ENCODE data around the gene FER1L5.
A peak's percentile ranks its signal among the peaks of the same experiment; 100 is the strongest.
"Not testable (repeated sequence)": the region's sequence is repeated elsewhere in the genome, so short reads cannot be mapped to it uniquely, and the experiment has no call there.

The FER1L5 gene

DNA sequence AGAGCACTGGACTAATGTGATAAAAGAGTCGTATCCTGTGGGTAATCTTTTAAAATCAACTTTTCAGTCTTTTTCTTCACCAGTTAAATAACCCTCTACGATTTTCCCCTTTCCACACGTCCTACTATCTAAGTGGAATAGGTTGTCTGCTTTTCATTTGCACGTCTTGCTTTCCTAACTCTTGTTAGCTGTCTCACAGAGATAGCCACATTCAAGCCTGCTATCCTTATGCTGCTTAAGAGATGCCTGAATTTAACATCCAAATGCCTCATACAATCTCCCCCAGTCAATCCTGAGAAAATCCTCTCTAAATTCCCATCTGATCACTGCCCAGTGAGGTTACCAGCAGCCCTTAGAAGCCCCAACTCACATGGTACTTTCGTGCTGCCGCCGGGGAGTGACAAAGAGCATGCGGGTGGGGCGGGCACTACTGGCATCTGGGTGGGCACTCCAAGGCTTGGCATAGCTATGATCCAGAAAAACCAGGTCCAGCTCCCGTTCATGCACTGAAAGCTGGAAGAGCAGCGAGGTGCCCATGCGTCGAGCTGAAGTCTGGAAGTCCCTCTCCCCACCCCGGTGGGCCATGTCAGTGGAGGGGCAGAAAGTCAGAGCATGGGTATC, 5.9 kb upstream of the FER1L5 start:
- peak in 2 of 14 donors; percentile 11 to 41 for DNase-seq

- peak in 12 of 14 donors; percentile 11 to 90 (median 80) for DNase-seq
These were observed 5.0 kb upstream of the FER1L5 start for GRCh38 chr2:96637385-96638143.

DNA sequence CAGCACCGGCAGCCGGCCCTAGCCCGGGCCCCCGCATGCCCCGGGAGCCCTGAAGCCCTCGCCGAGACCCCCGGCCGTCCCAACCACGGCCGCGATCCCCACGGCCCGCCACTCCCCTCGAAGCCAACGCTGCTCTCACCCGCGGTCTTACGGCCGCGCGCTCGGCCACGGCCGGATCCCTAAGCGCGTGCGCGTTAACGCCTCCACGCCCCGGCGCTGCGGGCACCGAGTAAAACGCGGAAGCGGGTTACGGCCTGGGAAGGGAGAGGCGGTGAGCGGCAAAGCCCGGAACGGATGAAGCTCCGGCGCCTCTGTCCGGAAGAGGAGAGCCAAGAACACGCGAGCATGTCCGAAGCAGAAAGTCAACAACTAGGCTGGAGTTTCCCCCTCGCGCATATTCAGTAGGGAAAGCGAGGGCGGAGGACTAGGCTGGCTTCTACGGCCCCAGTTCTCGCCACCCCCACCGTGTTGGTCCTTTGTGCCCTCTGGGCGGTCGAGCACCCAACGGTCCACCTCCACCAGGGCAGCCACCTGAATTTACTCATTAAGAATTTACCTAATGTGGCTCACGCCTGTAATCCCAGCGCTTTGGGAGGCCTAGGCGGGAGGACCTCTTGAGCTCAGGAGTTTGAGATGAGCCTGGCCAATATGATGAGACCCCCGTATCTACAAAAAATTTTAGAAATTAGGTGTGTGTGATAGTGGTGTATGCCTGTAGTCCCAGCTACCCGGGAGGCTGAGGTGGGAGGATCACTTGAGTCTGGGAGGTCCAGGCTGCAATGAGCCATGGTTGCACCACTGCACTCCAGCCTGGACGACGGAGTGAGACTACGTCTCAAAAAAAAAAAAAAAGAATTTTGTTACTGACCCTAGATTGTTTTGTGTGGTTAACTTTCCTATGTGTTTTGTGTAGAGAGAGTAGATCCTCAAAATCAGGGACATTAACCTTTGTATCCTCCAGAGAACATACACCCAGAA, 4.1 kb upstream of the FER1L5 start, which contains the start of gene KANSL3:
KANSL3 (minus strand) TSS at position 169 of the 978 bp plus-strand sequence. CDS start 1,177 bp downstream, outside the sequence.
- DNase-seq: peak; percentile 34 to 91 (median 84)

GRCh38 chr2:96647681-96648080, 5.1 kb downstream of the FER1L5 start:
- DNase-seq: no peak

- no peak for DNase-seq
These were observed 5.9 kb downstream of the FER1L5 start for GRCh38 chr2:96648306-96648930.

DNA sequence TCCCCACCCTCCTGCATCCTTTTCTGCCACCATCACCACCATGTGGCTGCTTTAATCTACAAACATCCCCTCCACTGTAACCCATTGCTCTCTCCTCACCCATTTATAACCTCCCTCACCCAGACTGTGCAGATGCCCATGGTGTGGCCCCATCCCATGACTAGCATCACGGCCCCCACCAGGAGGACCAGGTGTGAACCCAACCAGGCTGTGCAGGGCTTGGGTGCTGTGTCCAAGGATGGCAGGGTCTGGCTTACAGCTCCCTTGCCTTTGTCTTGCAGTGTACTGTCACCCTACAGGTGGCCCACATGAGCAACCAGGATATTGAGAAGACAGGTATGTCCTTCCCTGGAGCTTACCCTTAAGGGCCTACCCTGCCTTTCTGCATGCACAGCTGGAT, 6.8 kb downstream of the FER1L5 start:
- DNase-seq: no peak

DNA sequence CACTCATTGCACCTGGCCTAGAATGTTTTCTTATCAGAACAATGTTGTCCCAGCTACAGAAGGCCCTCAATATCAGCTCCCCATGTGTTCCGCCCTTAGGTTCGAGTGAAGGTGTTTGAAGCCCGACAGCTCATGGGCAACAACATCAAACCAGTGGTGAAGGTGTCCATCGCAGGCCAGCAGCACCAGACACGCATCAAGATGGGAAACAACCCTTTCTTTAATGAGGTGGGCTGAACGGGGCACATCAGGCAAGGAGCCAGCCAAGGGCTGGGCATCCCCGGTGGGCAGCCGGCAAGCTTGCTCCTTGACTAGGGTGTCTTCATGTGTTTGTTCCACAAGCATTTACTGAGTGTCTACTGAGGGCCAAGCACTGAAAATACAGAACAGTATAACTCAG, 9.2 kb downstream of the FER1L5 start:
- no peak for DNase-seq

- DNase-seq: not testable (repeated sequence)
These were observed 12.2 kb downstream of the FER1L5 start for GRCh38 chr2:96654791-96655190.

- DNase-seq: no peak
These were observed 13.0 kb downstream of the FER1L5 start for GRCh38 chr2:96655526-96655925.

DNA sequence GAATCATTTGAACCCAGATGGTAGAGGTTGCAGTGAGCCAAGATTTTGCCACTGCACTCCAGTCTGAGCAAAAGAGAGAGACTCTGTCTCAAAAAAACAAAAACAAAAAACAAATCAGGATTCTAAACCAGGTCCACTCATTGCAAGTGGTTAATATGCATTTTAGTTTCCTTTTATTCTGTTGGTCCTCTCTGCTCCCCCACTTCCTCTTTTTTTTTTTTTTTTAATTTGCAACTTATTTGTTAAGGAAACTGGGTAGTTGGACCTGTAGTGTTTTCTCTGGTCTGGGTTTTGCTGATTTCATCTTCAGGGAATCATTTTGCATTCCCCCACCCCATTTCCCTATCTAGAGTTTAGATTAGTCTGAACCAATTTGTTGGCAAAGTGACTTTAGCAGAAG, 14.0 kb downstream of the FER1L5 start:
- no peak for DNase-seq

DNA sequence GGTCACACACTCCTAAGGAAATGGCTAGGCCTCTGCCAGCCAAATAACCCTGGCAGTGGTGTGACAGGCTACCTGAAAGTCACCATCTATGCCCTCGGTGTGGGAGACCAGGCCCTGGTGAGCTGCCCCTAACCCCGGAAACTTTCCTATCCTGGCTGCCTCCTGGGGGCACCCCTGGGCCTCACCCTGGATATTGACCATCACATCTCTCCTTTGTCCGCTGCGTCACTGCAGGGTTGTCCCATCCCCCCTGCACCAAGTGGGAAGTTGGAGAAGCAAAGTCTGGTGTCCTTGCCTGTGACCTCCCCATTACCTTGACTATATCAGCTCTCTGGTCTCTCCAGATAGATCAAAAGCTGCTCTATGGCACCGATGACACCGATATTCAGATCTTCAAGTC, 18.8 kb downstream of the FER1L5 start:
- no peak for DNase-seq

DNA sequence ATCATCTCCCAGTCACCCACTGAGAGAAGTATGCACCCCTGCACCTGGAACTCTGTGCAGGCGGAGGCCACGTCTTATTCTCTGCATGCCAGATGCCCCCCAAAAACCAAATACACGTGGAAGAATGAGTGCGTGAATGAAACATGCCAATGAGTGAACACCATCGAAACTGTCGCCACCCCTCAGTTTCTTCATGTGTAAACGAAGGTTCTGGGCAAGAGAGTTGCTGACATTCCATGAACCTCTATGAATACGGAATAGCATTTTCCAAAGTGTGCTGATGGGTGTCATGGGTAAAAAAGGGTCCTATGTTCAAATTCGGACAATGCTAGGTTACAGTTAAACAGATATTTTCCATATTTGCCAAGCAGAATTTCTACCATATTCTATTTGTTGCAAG, 19.8 kb downstream of the FER1L5 start:
- no peak for DNase-seq

DNA sequence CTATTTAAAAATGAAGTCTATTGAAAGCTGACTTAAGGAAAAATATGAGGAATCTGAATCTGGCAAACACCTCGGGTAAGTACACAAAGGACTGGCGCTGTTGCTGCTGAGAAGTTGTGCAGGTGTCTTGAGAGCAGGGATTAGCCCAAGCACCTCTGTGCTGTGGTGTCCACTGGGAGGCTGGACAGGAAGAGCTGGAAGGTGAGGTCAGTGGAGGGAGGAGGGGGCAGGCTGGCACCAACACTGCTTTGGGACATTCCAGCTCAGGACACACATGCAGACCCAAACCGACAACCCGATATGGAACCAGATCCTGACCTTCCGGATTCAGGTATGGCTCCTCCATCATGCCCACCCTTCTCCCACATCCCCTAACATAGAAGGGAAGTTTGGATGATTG, 20.6 kb downstream of the FER1L5 start:
- no peak for DNase-seq

- no peak for DNase-seq
These were observed 21.3 kb downstream of the FER1L5 start for GRCh38 chr2:96663829-96664228.

- DNase-seq: no peak
These were observed 21.9 kb downstream of the FER1L5 start for GRCh38 chr2:96664366-96664925.

GRCh38 chr2:96665083-96665569, 22.6 kb downstream of the FER1L5 start:
- DNase-seq: no peak

GRCh38 chr2:96665717-96666116, 23.2 kb downstream of the FER1L5 start:
- DNase-seq: not testable (repeated sequence)

- DNase-seq: no peak
These were observed 26.2 kb downstream of the FER1L5 start for GRCh38 chr2:96668771-96669170.

GRCh38 chr2:96669539-96670215, 27.1 kb downstream of the FER1L5 start:
- no peak for DNase-seq

DNA sequence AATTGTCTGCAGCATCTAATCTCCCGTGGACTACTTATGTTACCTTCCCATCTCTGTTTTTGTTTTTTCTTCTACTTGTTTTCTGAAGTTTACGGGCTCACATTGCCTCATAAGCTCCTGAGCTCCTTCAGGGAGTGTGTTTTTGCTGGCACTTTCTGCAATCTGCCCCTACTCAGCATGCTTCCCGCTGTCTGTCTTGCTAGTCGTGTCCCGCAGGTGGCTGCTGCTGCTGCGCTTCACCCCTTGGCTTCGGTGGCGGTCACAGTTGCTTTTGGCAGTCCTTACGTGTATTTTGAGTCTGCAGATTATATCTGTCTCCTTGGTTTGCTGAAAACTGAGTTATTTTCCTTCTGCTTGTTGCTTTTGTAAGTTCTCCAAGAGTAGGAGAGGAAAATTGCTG, 37.3 kb downstream of the FER1L5 start:
- no peak for DNase-seq

DNA sequence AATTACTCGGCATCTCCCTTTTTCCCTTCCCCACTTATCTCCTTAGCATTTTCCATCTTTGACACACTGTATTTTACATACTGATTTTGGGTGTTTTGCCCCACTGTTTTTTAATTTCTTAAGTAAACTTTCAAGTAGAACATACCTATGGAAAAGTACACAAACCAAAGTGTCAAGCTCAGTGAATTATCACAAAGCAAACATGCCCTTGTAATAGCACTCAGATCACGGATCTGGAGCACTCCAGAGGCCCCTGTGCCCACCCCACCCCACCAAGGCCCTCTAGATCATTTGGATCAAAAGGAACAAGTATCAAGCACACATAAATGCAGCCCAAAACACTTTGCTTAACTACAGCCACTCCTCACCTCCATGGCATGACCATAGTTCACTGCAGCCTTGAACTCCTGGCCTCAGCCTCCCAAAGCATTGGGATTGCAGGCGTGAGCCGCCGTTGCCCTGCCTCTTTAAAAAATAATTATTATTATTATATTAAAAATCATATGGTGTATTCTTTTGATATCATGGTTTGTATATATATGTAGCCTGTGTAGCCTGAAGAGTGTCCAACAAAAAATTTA, 38.1 kb downstream of the FER1L5 start:
- DNase-seq: no peak
